HUES64 (cell line): ENCODE results near the gene SORL1.

ENCODE experiments used
- H3K27ac ChIP-seq: 2 replicates; pipeline ENCODE4 v1.7.0; 2013; ENCODE audit warnings: low read depth, low read length, inconsistent platforms
- H3K27me3 ChIP-seq: 2 replicates; pipeline ENCODE4 v1.6.1; 2013; ENCODE audit warnings: mild to moderate bottlenecking, low read length; ENCODE audit not compliant: insufficient read depth
- H3K36me3 ChIP-seq: 2 replicates; pipeline ENCODE4 v1.6.1; 2013; ENCODE audit warnings: mild to moderate bottlenecking, low read length; ENCODE audit not compliant: insufficient read depth
- H3K4me1 ChIP-seq: 2 replicates; pipeline ENCODE4 v1.6.1; 2013; ENCODE audit warnings: mild to moderate bottlenecking, low read length, moderate library complexity; ENCODE audit not compliant: insufficient read depth
- H3K4me3 ChIP-seq: 2 replicates; pipeline ENCODE4 v1.5.1; 2013; ENCODE audit warnings: mild to moderate bottlenecking, low read length, moderate library complexity
- H3K9ac ChIP-seq: 2 replicates; pipeline ENCODE4 v1.6.1; 2013; ENCODE audit warnings: mild to moderate bottlenecking, low read depth, low read length
- H3K9me3 ChIP-seq: 2 replicates; pipeline ENCODE4 v1.6.1; 2013; ENCODE audit warnings: low read depth, low read length; ENCODE audit not compliant: insufficient read depth
- WGBS: fragments of 150-250, 120-280 bp; methylation state at CpG from one replicate; pipeline ENCODE4 v1.1.7; 2013; ENCODE audit warnings: missing lambda C conversion rate; 5-methylcytosine and 5-hydroxymethylcytosine counted together

SORL1 gene

GRCh38 chr11:121544956-121545355 is 92.8 kb downstream of the SORL1 start:
- 93% methylated on average over 7 of the region's 7 CpGs for WGBS
- Histone ChIP-seq H3K9ac (no peak overlapping the region), H3K36me3 (peaks cover 62% of the 10 kb centered on the region), H3K4me1 (no peaks in the 10 kb centered on the region; the same call in 1 of the 2 replicates), H3K27ac (no peak overlapping the region), H3K9me3 (no peaks in the 10 kb centered on the region), H3K27me3 (no peaks in the 10 kb centered on the region), H3K4me3 (no peak overlapping the region)

GRCh38 chr11:121547574-121547973 is 95.5 kb downstream of the SORL1 start:
- Histone ChIP-seq H3K36me3 (peaks cover 69% of the 10 kb centered on the region), H3K27ac (no peak overlapping the region), H3K9me3 (no peaks in the 10 kb centered on the region), H3K9ac (no peak overlapping the region), H3K4me3 (no peak overlapping the region), H3K27me3 (no peaks in the 10 kb centered on the region), H3K4me1 (no peaks in the 10 kb centered on the region; the same call in 1 of the 2 replicates)
- over 99% methylated on average over 3 of the region's 3 CpGs for WGBS

- H3K27ac ChIP-seq, result no peak overlapping the region
- no peak overlapping the region for H3K9ac ChIP-seq
- 93% methylated on average over 10 of the region's 10 CpGs for WGBS
These were observed 98.3 kb downstream of the SORL1 start for GRCh38 chr11:121550247-121551030.

GRCh38 chr11:121551463-121551862 is 99.3 kb downstream of the SORL1 start:
- no peaks in the 10 kb centered on the region for H3K9me3 ChIP-seq
- no peak overlapping the region for H3K27ac ChIP-seq
- H3K36me3 ChIP-seq, result peaks cover 72% of the 10 kb centered on the region
- H3K4me3 ChIP-seq, result no peak overlapping the region
- no peak overlapping the region for H3K9ac ChIP-seq
- H3K4me1 ChIP-seq, result no peaks in the 10 kb centered on the region; the same call in 1 of the 2 replicates
- 89% methylated on average over 5 of the region's 5 CpGs for WGBS
- H3K27me3 ChIP-seq, result no peaks in the 10 kb centered on the region

More at GRCh38 chr11:121550247-121551030, 98.3 kb downstream of the SORL1 start:
- Histone ChIP-seq H3K36me3 (peaks cover 71% of the 10 kb centered on the region), H3K4me1 (no peaks in the 10 kb centered on the region; the same call in 1 of the 2 replicates), H3K9me3 (no peaks in the 10 kb centered on the region), H3K4me3 (no peak overlapping the region), H3K27me3 (no peaks in the 10 kb centered on the region)

- H3K27ac ChIP-seq, result no peak overlapping the region
- no peak overlapping the region for H3K4me3 ChIP-seq
- no peaks in the 10 kb centered on the region for H3K27me3 ChIP-seq
- H3K9ac ChIP-seq, result no peak overlapping the region
- no peaks in the 10 kb centered on the region for H3K9me3 ChIP-seq
- H3K4me1 ChIP-seq, result no peaks in the 10 kb centered on the region
- H3K36me3 ChIP-seq, result peaks cover 72% of the 10 kb centered on the region
- WGBS, result 94% methylated on average over 5 of the region's 5 CpGs
These were observed 100.0 kb downstream of the SORL1 start for GRCh38 chr11:121552154-121552553.

GRCh38 chr11:121552644-121553043 is 100.5 kb downstream of the SORL1 start:
- peaks cover 74% of the 10 kb centered on the region for H3K36me3 ChIP-seq
- no peak overlapping the region for H3K27ac ChIP-seq
- H3K9ac ChIP-seq, result no peak overlapping the region
- H3K4me1 ChIP-seq, result no peaks in the 10 kb centered on the region
- H3K9me3 ChIP-seq, result no peaks in the 10 kb centered on the region
- no peak overlapping the region for H3K4me3 ChIP-seq
- no peaks in the 10 kb centered on the region for H3K27me3 ChIP-seq
- WGBS, result 92% methylated on average over 2 of the region's 2 CpGs

- H3K9me3 ChIP-seq, result no peaks in the 10 kb centered on the region
- WGBS, result 92% methylated on average over 3 of the region's 3 CpGs
- H3K27me3 ChIP-seq, result no peaks in the 10 kb centered on the region
- no peak overlapping the region for H3K4me3 ChIP-seq
- no peak overlapping the region for H3K9ac ChIP-seq
- H3K27ac ChIP-seq, result no peak overlapping the region
- H3K36me3 ChIP-seq, result peaks cover 76% of the 10 kb centered on the region
- no peaks in the 10 kb centered on the region for H3K4me1 ChIP-seq
These were observed 101.3 kb downstream of the SORL1 start for GRCh38 chr11:121553389-121553788.

- H3K4me3 ChIP-seq, result no peak overlapping the region
- no peak overlapping the region for H3K9ac ChIP-seq
- H3K4me1 ChIP-seq, result no peaks in the 10 kb centered on the region
- WGBS, result 96% methylated on average over 11 of the region's 11 CpGs
- H3K27me3 ChIP-seq, result no peaks in the 10 kb centered on the region
- H3K9me3 ChIP-seq, result no peaks in the 10 kb centered on the region
- H3K36me3 ChIP-seq, result peaks cover 79% of the 10 kb centered on the region
- no peak overlapping the region for H3K27ac ChIP-seq
These were observed 101.7 kb downstream of the SORL1 start for GRCh38 chr11:121553806-121554205.

GRCh38 chr11:121554552-121554951 is 102.4 kb downstream of the SORL1 start:
- H3K4me3 ChIP-seq, result no peak overlapping the region
- WGBS, result 94% methylated on average over 2 of the region's 2 CpGs
- H3K27ac ChIP-seq, result no peak overlapping the region
- H3K9ac ChIP-seq, result no peak overlapping the region
- H3K4me1 ChIP-seq, result no peaks in the 10 kb centered on the region
- peaks cover 84% of the 10 kb centered on the region for H3K36me3 ChIP-seq
- H3K9me3 ChIP-seq, result no peaks in the 10 kb centered on the region
- H3K27me3 ChIP-seq, result no peaks in the 10 kb centered on the region

- Histone ChIP-seq H3K9ac (no peak overlapping the region), H3K9me3 (no peaks in the 10 kb centered on the region), H3K36me3 (peaks cover 85% of the 10 kb centered on the region), H3K27ac (no peak overlapping the region), H3K27me3 (no peaks in the 10 kb centered on the region), H3K4me3 (no peak overlapping the region), H3K4me1 (no peaks in the 10 kb centered on the region)
- 90% methylated on average over 5 of the region's 5 CpGs for WGBS
These were observed 103.0 kb downstream of the SORL1 start for GRCh38 chr11:121555121-121555520.

- no peaks in the 10 kb centered on the region for H3K9me3 ChIP-seq
- WGBS, result 92% methylated on average over 7 of the region's 7 CpGs
- no peak overlapping the region for H3K9ac ChIP-seq
- no peak overlapping the region for H3K4me3 ChIP-seq
- H3K27me3 ChIP-seq, result no peaks in the 10 kb centered on the region
- peaks cover 93% of the 10 kb centered on the region for H3K36me3 ChIP-seq
- no peaks in the 10 kb centered on the region for H3K4me1 ChIP-seq
- no peak overlapping the region for H3K27ac ChIP-seq
These were observed 104.8 kb downstream of the SORL1 start for GRCh38 chr11:121556937-121557336.
